ENCODE results near the gene RARA.

Gene RARA

DNA sequence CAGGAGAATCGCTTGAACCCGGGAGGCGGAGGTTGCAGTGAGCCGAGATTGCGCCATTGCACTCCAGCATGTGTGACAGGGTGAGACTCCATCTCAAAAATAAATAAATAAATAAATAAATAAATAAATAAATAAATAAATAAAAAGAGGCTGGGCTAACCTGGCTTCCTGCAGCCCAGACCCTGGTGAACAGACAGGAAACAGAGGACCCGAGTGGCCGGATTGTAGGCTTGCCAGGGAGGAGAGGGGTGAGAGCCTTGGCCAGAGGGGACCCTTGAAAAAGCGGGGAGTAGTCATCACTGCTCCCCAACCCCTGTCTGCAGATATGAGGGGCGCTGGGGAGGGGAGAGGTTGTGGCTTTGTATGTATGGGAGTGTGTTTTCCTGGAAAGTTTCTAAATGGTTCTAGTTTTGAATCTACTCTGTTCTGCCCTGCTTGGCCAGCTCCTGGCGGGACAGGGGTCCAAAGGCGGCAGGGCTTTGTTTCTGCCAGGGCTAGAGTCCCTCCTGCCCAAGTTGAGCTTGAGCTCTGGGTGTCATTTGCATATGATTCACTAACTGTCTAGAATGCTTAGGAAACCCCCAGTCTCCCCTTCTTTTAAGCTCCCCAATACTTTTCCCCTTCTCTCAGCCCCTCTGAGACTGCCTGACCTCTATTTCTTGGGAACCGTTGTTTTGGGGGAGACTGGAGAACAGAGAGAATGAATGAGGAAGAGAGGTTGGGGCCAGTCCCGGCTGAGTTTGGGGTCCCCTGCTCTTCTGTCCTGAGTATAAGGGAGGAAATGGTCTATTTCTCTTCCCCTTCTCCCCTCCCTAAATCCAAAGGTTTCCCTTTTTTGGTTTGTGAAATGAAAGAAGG is 16.4 kb downstream of the RARA start:
- peak overlapping the region; percentile 96 for H3K4me3 ChIP-seq (ENCODE audit: low read depth, low read length)
- peak; percentile 59 for DNase-seq (ENCODE audit: low read depth)
- TF ChIP-seq, protein P1, sequence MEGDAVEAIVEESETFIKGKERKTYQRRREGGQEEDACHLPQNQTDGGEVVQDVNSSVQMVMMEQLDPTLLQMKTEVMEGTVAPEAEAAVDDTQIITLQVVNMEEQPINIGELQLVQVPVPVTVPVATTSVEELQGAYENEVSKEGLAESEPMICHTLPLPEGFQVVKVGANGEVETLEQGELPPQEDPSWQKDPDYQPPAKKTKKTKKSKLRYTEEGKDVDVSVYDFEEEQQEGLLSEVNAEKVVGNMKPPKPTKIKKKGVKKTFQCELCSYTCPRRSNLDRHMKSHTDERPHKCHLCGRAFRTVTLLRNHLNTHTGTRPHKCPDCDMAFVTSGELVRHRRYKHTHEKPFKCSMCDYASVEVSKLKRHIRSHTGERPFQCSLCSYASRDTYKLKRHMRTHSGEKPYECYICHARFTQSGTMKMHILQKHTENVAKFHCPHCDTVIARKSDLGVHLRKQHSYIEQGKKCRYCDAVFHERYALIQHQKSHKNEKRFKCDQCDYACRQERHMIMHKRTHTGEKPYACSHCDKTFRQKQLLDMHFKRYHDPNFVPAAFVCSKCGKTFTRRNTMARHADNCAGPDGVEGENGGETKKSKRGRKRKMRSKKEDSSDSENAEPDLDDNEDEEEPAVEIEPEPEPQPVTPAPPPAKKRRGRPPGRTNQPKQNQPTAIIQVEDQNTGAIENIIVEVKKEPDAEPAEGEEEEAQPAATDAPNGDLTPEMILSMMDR (IDR thresholded peaks at IDR 0.05; ENCODE audit: insufficient read depth, low read depth, low read length, missing control alignments): no peak

DNA sequence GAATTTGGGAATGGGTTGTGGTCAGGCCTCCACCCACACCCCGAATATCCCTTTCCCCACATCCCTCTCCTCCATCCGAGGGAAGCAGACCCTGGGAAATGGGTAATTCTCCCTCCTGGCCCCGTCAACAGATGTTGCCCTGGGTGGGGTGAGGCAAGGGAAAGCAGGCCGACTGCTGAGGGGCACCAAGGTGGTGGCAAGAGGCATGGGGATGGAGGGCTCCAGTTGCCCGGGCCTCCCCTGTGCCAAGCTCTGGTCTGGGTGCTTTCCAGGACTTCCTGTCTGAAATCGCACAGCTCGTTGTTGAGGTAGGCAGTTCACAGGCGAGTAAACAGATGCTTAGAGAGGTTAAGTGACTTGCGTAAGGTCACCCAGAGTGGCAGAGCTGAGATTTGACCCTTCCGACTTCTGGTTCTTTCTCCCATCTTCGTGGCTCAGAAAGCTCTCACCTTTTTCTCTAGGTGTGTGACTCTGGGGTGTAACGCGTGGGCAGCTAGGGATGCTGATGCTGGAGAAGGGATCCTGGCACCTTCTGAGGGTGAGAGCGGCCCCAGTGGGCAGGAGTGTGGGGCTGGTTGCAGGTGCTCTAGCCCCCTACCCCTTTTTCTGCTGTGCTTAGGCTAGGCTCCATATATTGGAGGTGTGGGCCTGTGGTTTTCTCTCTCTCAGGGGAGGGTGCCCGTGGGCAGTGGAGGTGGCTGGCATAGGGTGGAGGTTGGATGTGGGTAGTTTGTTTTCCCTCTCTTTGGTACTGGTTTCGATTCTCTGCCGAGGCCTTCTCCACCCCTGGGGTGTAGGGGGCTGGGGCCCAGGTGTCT is 17.2 kb downstream of the RARA start:
- peak overlapping the region; percentile 96 for H3K4me3 ChIP-seq (ENCODE audit: low read depth, low read length)
- DNase-seq (ENCODE audit: low read depth): peak; percentile 89
- TF ChIP-seq, protein P1 (IDR thresholded peaks at IDR 0.05; ENCODE audit: insufficient read depth, low read depth, low read length, missing control alignments): no peak

DNA sequence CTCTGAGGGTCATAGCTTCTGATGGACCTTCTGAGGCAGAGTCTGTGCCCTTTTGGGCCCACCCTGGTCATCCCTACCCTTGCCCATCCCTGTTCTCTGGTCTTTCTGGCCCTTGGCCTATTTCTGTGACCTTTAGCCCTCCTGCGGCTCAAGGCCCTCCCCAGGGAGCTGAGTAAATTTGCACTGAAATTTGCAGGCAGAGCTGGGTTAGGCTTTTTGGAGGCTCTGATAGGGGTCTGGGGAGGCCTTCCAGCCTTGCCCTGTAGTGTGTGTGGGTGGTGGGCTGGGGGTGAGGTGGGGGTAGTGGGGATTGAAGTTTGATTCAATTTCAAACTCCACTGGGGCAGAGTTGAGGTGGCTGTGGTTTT is 17.8 kb downstream of the RARA start:
- TF ChIP-seq, protein P1 (IDR thresholded peaks at IDR 0.05; ENCODE audit: insufficient read depth, low read depth, low read length, missing control alignments): no peak
- no peak for DNase-seq (ENCODE audit: low read depth)
- peak overlapping the region; percentile 96 for H3K4me3 ChIP-seq (ENCODE audit: low read depth, low read length)

DNA sequence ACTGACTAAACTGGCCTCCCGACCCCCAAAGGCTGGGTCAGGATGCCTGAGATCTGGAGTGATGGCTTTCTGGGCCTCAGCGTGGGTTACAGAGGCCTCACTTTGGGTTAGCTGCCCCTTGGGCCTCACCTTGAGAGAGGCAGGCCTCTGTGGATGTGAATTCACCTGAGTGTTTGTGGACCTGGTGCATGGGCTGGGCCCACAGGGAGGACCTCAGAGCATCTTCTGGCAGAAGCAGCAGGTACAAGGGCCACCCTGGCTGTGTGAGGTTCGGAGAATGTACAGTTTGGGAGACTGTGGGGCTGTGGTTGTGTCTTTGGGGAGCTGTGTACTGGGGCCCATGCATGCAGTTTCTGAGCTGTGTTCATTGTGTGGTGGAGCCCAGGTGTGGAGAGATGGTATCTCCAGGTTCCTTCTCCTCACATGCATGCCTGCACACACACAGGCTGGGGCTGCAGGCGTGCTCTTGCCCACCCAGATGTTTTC is 18.3 kb downstream of the RARA start:
- H3K4me3 ChIP-seq (ENCODE audit: low read depth, low read length): peak overlapping the region; percentile 96
- no peak for DNase-seq (ENCODE audit: low read depth)
- TF ChIP-seq, protein P1 (IDR thresholded peaks at IDR 0.05; ENCODE audit: insufficient read depth, low read depth, low read length, missing control alignments): no peak

DNA sequence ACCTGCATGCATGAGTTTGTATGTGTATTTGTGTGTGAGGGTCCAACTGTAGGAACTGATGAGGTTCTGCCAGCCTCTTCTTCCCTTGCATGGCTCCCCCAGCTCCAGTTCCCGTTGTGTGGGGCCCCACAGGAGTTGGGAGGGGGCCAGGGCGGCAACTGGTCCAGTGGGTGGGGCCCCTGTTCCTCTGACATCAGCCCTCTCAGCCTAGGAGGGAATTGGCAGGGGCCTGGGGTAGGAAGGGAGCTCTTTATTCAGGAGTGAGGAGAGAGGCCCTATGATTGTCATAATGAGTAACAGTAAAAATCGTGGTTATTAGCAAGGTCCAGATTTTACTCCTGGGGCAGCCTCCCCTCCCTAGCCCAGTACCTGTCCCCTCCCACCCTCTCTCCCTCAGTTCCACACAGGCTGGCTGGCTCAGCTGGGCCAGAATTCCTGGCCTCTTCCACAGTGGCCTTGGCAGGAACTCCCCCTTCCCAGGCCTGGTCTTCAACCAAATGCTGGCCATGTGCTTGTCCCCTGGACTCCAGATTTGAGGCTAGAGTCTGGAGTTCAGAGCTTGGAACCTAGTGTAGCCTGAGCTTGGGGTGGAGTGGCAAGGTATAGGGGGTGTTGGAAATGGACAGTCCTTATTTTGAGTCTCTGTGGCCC is 18.9 kb downstream of the RARA start:
- no peak for DNase-seq (ENCODE audit: low read depth)
- TF ChIP-seq, protein P1 (IDR thresholded peaks at IDR 0.05; ENCODE audit: insufficient read depth, low read depth, low read length, missing control alignments): no peak
- H3K4me3 ChIP-seq (ENCODE audit: low read depth, low read length): peak overlapping the region; percentile 96

DNA sequence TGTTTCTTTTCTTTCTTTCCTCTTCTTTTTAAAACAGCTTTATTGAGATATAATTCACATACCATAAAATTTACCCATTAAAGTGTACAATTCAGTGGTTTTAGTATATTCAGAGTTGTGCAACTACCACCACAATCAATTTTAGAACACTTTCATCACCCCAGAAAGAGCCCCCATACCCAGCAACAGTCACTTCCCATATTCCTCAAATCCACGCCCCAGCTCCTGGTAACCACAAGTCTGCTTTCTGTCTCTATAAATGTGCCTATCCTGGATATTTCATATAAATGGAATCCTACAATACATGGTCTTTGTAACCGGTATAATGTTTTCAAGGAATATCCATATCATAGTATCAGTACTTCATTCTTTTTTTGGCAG is 19.4 kb downstream of the RARA start:
- TF ChIP-seq, protein P1 (IDR thresholded peaks at IDR 0.05; ENCODE audit: insufficient read depth, low read depth, low read length, missing control alignments): no peak
- no peak overlapping the region for H3K4me3 ChIP-seq (ENCODE audit: low read depth, low read length)
- DNase-seq (ENCODE audit: low read depth): no peak

Data from GM12865 (cell line).